Femur (tissue), 1 donor: Measurements from ENCODE around the gene FLCN.

Source experiments
- DNase-seq: peaks from one replicate; pipeline ENCODE4 v3.0.0-alpha.2; 2017

FLCN gene

DNA sequence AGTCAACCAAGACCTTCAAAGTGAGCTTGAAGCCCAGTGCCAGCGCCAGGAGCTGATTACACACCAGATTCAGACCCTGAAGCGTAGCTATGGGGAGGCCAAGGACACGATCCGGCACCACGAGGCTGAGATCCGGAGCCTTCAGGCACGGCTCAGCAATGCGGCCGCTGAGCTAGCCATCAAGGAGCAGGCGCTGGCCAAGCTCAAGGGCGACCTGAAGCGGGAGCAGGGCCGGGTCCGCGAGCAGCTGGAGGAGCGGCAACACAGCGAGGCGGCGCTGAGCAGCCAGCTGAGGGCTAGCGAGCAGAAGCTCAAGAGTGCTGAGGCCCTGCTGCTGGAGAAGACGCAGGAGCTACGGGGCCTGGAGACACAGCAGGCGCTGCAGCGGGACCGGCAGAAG lies 72.8 kb downstream of the FLCN start:
- DNase-seq = no peak
